H9 (cell line): Measurements from ENCODE around the gene TTYH1. TPM values are rescaled to one million over a fixed set of nuclear protein-coding genes. Genes with fewer than 3 reads are reported as not detected.

ENCODE experiments used
- DNase-seq: peaks from one replicate; pipeline ENCODE4 v3.0.0-alpha.2; 2017
- H2AFZ ChIP-seq: one replicate; pipeline ENCODE4 v1.6.1; 2013; ENCODE audit warnings: mild to moderate bottlenecking, low read length, control low read depth, moderate library complexity
- H2AK5ac ChIP-seq: 2 replicates; pipeline ENCODE4 v1.6.1; 2013; ENCODE audit warnings: low read length, control low read depth, mixed read lengths; ENCODE audit not compliant: insufficient read length
- H2BK120ac ChIP-seq: one replicate; pipeline ENCODE4 v1.6.1; 2013; ENCODE audit warnings: low read depth, mild to moderate bottlenecking, low read length, control low read depth, inconsistent platforms; ENCODE audit not compliant: poor library complexity, severe bottlenecking
- H2BK12ac ChIP-seq: 2 replicates; pipeline ENCODE4 v1.6.1; 2013; ENCODE audit warnings: low read length, control low read depth, mixed read lengths, low read depth; ENCODE audit not compliant: insufficient read length
- H2BK15ac ChIP-seq: 2 replicates; pipeline ENCODE4 v1.6.1; 2013; ENCODE audit warnings: low read depth, low read length, control low read depth
- H2BK20ac ChIP-seq: one replicate; pipeline ENCODE4 v1.6.1; 2013; ENCODE audit warnings: low read depth, mild to moderate bottlenecking, low read length, control low read depth, inconsistent platforms; ENCODE audit not compliant: poor library complexity, severe bottlenecking
- H2BK5ac ChIP-seq: 2 replicates; pipeline ENCODE4 v1.6.1; 2013; ENCODE audit warnings: low read length, control low read depth, mixed read lengths; ENCODE audit not compliant: insufficient read length
- H3K14ac ChIP-seq: 2 replicates; pipeline ENCODE4 v1.6.1; 2013; ENCODE audit warnings: low read length, control low read depth; ENCODE audit not compliant: insufficient read depth
- H3K18ac ChIP-seq: 2 replicates; pipeline ENCODE4 v1.6.1; 2013; ENCODE audit warnings: low read depth, mild to moderate bottlenecking, mixed read lengths, low read length, control low read depth; ENCODE audit not compliant: insufficient read length
- H3K23ac ChIP-seq: 2 replicates; pipeline ENCODE4 v1.6.1; 2013; ENCODE audit warnings: low read length, control low read depth, mixed read lengths, low read depth; ENCODE audit not compliant: insufficient read length
- H3K23me2 ChIP-seq: 2 replicates; pipeline ENCODE4 v1.6.1; 2013; ENCODE audit warnings: low read depth, mild to moderate bottlenecking, mixed read lengths, low read length, control low read depth; ENCODE audit not compliant: insufficient read length, poor library complexity, severe bottlenecking
- H3K27ac ChIP-seq: 2 replicates; pipeline ENCODE4 v1.5.1; 2013; ENCODE audit warnings: low read length, control low read depth, mixed read lengths, low read depth; ENCODE audit not compliant: insufficient read length
- H3K27me3 ChIP-seq: 2 replicates; pipeline ENCODE4 v1.6.1; 2013; ENCODE audit warnings: low read length, control low read depth, inconsistent platforms; ENCODE audit not compliant: insufficient read depth
- H3K4ac ChIP-seq: 2 replicates; pipeline ENCODE4 v1.6.1; 2013; ENCODE audit warnings: low read depth, mild to moderate bottlenecking, control low read depth, inconsistent platforms, low read length, moderate library complexity
- H3K4me1 ChIP-seq: 2 replicates; pipeline ENCODE4 v1.6.1; 2013; ENCODE audit warnings: low read length, control low read depth, inconsistent platforms; ENCODE audit not compliant: insufficient read depth
- H3K4me2 ChIP-seq: 2 replicates; pipeline ENCODE4 v1.6.1; 2013; ENCODE audit warnings: low read length, control low read depth, mixed read lengths; ENCODE audit not compliant: insufficient read length, insufficient read depth
- H3K56ac ChIP-seq: 2 replicates; pipeline ENCODE4 v1.6.1; 2013; ENCODE audit warnings: low read depth, mild to moderate bottlenecking, mixed read lengths, low read length, control low read depth; ENCODE audit not compliant: insufficient read length
- H3K79me1 ChIP-seq: 2 replicates; pipeline ENCODE4 v1.6.1; 2013; ENCODE audit warnings: low read depth, mild to moderate bottlenecking, moderate library complexity, low read length, control low read depth, inconsistent platforms; ENCODE audit not compliant: insufficient read depth, poor library complexity, severe bottlenecking
- H3K79me2 ChIP-seq: 2 replicates; pipeline ENCODE4 v1.6.1; 2013; ENCODE audit warnings: low read length, control low read depth, inconsistent platforms; ENCODE audit not compliant: insufficient read depth
- H3K9ac ChIP-seq: 2 replicates; pipeline ENCODE4 v1.6.1; 2013; ENCODE audit warnings: low read length, control low read depth, mixed read lengths; ENCODE audit not compliant: insufficient read length; ENCODE audit errors: extremely low read depth
- H3K9me3 ChIP-seq: one replicate; pipeline ENCODE4 v1.6.1; 2013; ENCODE audit warnings: low read depth, low read length, inconsistent platforms; ENCODE audit not compliant: control insufficient read depth
- H3T11ph ChIP-seq: one replicate; pipeline ENCODE4 v1.6.1; 2013; ENCODE audit warnings: mild to moderate bottlenecking, low read length, control low read depth, inconsistent platforms
- H4K20me1 ChIP-seq: one replicate; pipeline ENCODE4 v1.6.1; 2013; ENCODE audit not compliant: control insufficient read depth, insufficient read length, insufficient read depth
- H4K5ac ChIP-seq: 2 replicates; pipeline ENCODE4 v1.6.1; 2013; ENCODE audit warnings: low read depth, mild to moderate bottlenecking, mixed read lengths, low read length, control low read depth; ENCODE audit not compliant: insufficient read length
- H4K8ac ChIP-seq: replicated peaks from 2 replicates; pipeline ENCODE4 v1.6.1; 2013; ENCODE audit warnings: low read length, control low read depth, mixed read lengths, low read depth; ENCODE audit not compliant: insufficient read length
- H4K91ac ChIP-seq: 2 replicates; pipeline ENCODE4 v1.6.1; 2013; ENCODE audit warnings: low read depth, mild to moderate bottlenecking, moderate library complexity, mixed read lengths, low read length, control low read depth; ENCODE audit not compliant: insufficient read length
- H3K27ac Mint-ChIP-seq, 3 experiments: 2 replicates in 2 of 3; 3 replicates in 1 of 3; pipeline ENCODE4 v1.8.0; 2020 to 2021; ENCODE audit warnings: mixed read lengths in 3 of 3, mild to moderate bottlenecking in 1 of 3, moderate library complexity in 1 of 3
- H3K27me3 Mint-ChIP-seq: 2 replicates; pipeline ENCODE4 v1.8.0; 2021; ENCODE audit warnings: low read depth, mild to moderate bottlenecking, moderate library complexity, mixed read lengths
- H3K36me3 Mint-ChIP-seq, 3 experiments: 2 replicates in 2 of 3; 3 replicates in 1 of 3; pipeline ENCODE4 v1.8.0; 2020 to 2021; ENCODE audit warnings: low read depth in 3 of 3, mixed read lengths in 3 of 3; ENCODE audit not compliant: insufficient read depth in 1 of 3
- H3K4me1 Mint-ChIP-seq, 2 experiments: 2 replicates each; pipeline ENCODE4 v1.8.0; 2020; ENCODE audit warnings: mixed read lengths in 2 of 2
- H3K4me3 Mint-ChIP-seq, 2 experiments: 2 replicates in 1 of 2; 3 replicates in 1 of 2; pipeline ENCODE4 v1.8.0; 2020 to 2021; ENCODE audit warnings: mild to moderate bottlenecking in 2 of 2, mixed read lengths in 2 of 2, moderate library complexity in 1 of 2
- H3K9me3 Mint-ChIP-seq, 2 experiments: 2 replicates in 1 of 2; 3 replicates in 1 of 2; pipeline ENCODE4 v1.8.0; 2020; ENCODE audit warnings: mild to moderate bottlenecking in 2 of 2, mixed read lengths in 2 of 2, moderate library complexity in 1 of 2
- CTCF ChIP-seq: fragments of 200-600 bp; sonication (generic); conservative IDR thresholded peaks from 3 replicates; pipeline ENCODE4 v1.8.0; 2021; ENCODE audit warnings: antibody characterized with exemption, mild to moderate bottlenecking
- WGBS: extraction: QIAGEN DNeasy Blood & Tissue Kit; methylation state at CpG from one replicate; pipeline ENCODE4 v1.1.7; 2013; ENCODE audit warnings: missing lambda C conversion rate, low lambda C conversion rate, mixed read lengths; ENCODE audit not compliant: insufficient read length; ENCODE audit errors: extremely low coverage; 5-methylcytosine and 5-hydroxymethylcytosine counted together
- total RNA-seq: library from RNA; stranded (reverse); gene quantifications from 2 replicates; pipeline ENCODE4 v1.2.1, GENCODE V29; 2021

The TTYH1 gene
- total RNA-seq, 1 experiment from 2014 or later: 47.1 TPM

GRCh38 chr19:54366811-54367210, 48.5 kb upstream of the TTYH1 start:
- H3K4me2 ChIP-seq: no peak overlapping the region
- no peak overlapping the region for H2BK120ac ChIP-seq
- no peak overlapping the region for H2AFZ ChIP-seq
- no peak overlapping the region for H3K9ac ChIP-seq
- no peak overlapping the region for H3K56ac ChIP-seq
- no CpG with 5 or more reads among the region's 6 CpGs for WGBS
- H3K27me3 Mint-ChIP-seq: peaks cover 25% of the 10 kb centered on the region
- H3K79me1 ChIP-seq: no peaks in the 10 kb centered on the region
- H3K36me3 Mint-ChIP-seq: no peaks in the 10 kb centered on the region
- H3K27ac ChIP-seq: no peak overlapping the region
- no peak for DNase-seq
- H4K8ac ChIP-seq: no peak overlapping the region
- no peak overlapping the region for H3T11ph ChIP-seq
- no peak for TF ChIP-seq CTCF
- H2AK5ac ChIP-seq: no peak overlapping the region
- no peak overlapping the region; a peak in 1 of 7 replicates for H3K27ac Mint-ChIP-seq
- no peak overlapping the region for H4K5ac ChIP-seq
- H3K4ac ChIP-seq: no peak overlapping the region
- peaks cover 3 to 9% of the 10 kb centered on the region in 2 experiments for H3K4me1 Mint-ChIP-seq
- peaks cover 0 to 57% of the 10 kb centered on the region in 2 experiments; a peak in 3 of 5 replicates for H3K9me3 Mint-ChIP-seq
- no peak overlapping the region for H4K91ac ChIP-seq
- H2BK12ac ChIP-seq: no peak overlapping the region
- H2BK5ac ChIP-seq: no peak overlapping the region
- no peak overlapping the region for H3K23ac ChIP-seq
- no peak overlapping the region for H2BK15ac ChIP-seq
- H3K79me2 ChIP-seq: no peaks in the 10 kb centered on the region
- no peaks in the 10 kb centered on the region for H3K23me2 ChIP-seq
- H3K18ac ChIP-seq: no peak overlapping the region
- H3K4me1 ChIP-seq: no peaks in the 10 kb centered on the region; the same call in 1 of the 2 replicates
- H3K27me3 ChIP-seq: no peaks in the 10 kb centered on the region
- H3K9me3 ChIP-seq: no peaks in the 10 kb centered on the region
- H2BK20ac ChIP-seq: no peak overlapping the region
- H4K20me1 ChIP-seq: no peaks in the 10 kb centered on the region
- H3K4me3 Mint-ChIP-seq: no peak overlapping the region; a peak in 1 of 5 replicates
- no peak overlapping the region for H3K14ac ChIP-seq
